ENCODE data around the gene CCDC198. TPM values are rescaled to one million over a fixed set of nuclear protein-coding genes. Genes with fewer than 3 reads are reported as not detected.

CCDC198 gene, protein sequence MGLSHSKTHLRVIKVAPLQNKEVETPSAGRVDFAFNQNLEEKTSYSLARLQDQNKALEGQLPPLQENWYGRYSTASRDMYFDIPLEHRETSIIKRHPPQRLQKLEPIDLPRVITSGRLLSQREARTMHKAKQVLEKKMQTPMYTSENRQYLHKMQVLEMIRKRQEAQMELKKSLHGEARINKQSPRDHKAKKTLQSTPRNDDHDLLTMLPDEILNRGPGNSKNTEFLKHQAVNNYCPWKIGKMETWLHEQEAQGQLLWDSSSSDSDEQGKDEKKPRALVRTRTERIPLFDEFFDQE
- not detected in 2 replicates for total RNA-seq (2022)
- Bru-seq, nascent RNA = not detected
- BruChase-seq, experiment 1, labeled RNA remaining after a 6-hour chase = percentile 4 among the genes with signal in this experiment
- percentile 9 among the genes with signal in this experiment for BruChase-seq, experiment 2, labeled RNA remaining after a 2-hour chase
- long read RNA-seq = 0 reads

DNA sequence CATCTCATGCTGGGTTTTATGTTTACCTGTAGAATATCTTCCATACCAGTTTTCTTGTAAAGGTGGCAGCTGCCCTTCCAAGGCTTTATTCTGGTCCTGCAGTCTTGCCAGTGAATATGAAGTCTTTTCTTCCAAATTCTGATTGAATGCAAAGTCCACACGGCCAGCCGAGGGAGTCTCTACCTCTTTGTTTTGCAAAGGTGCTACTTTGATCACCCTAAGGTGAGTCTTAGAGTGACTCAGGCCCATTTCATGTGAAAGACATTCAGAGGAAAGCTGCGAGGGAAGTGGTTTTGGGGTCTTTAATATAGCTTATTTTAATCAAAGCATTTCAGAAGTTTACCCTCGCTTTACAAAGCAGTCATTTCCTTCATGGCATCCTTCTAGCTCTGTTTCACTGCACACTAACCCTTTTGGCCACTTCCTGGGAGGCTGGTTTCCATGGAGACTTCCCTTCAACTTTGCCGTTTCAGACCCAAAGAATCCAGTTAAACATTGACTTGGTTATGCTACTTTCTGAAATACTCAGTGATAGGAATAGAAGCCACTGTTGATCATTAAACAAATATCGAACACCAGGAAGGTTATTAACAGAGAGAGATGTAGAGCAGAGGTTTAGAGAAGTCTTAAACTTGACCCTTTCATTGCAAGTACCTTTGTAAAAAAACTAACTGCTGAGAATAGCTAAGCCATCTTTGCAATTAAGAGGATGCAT, at the start of gene CCDC198:
TSS of gene CCDC198 (minus strand) at position 391 of the 715 bp plus-strand sequence. CDS start at position 249, 142 bp downstream.
- Mint-ChIP-seq H3K36me3 (ENCODE audit: insufficient read depth, unreplicated experiment) (no peaks in the 10 kb centered on the region), H3K27ac (ENCODE audit: low read depth, unreplicated experiment) (no peak within 1 kb of the TSS), H3K4me1 (ENCODE audit: insufficient read depth, unreplicated experiment) (peaks cover 19% of the 10 kb centered on the region), H3K27me3 (ENCODE audit: insufficient read depth, unreplicated experiment) (peaks cover 22% of the 10 kb centered on the region), H3K9me3 (ENCODE audit: unreplicated experiment) (no peaks in the 10 kb centered on the region), H3K4me3 (ENCODE audit: unreplicated experiment) (no peak within 1 kb of the TSS)
- DNase-seq (ENCODE audit: unreplicated experiment) = no peak
- intact Hi-C loops (cut with micrococcal nuclease) = no loop called here
- TF ChIP-seq, protein P1, sequence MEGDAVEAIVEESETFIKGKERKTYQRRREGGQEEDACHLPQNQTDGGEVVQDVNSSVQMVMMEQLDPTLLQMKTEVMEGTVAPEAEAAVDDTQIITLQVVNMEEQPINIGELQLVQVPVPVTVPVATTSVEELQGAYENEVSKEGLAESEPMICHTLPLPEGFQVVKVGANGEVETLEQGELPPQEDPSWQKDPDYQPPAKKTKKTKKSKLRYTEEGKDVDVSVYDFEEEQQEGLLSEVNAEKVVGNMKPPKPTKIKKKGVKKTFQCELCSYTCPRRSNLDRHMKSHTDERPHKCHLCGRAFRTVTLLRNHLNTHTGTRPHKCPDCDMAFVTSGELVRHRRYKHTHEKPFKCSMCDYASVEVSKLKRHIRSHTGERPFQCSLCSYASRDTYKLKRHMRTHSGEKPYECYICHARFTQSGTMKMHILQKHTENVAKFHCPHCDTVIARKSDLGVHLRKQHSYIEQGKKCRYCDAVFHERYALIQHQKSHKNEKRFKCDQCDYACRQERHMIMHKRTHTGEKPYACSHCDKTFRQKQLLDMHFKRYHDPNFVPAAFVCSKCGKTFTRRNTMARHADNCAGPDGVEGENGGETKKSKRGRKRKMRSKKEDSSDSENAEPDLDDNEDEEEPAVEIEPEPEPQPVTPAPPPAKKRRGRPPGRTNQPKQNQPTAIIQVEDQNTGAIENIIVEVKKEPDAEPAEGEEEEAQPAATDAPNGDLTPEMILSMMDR (IDR thresholded peaks at IDR 0.05; ENCODE audit: unreplicated experiment) = no peak
- BruUV-seq (replicated peaks) = no TSS peak
- ChIA-PET CTCF (interaction anchor here (0.6 to 1.2 kb wide), 4 partner anchors 9 to 578 kb away, joined by 3 read pairs; no protein-coding TSS in a partner anchor), POLR2A (interaction anchor here (1.0 kb wide), 1 partner anchor 22 kb away, joined by 3 read pairs; no protein-coding TSS in a partner anchor)

DNA sequence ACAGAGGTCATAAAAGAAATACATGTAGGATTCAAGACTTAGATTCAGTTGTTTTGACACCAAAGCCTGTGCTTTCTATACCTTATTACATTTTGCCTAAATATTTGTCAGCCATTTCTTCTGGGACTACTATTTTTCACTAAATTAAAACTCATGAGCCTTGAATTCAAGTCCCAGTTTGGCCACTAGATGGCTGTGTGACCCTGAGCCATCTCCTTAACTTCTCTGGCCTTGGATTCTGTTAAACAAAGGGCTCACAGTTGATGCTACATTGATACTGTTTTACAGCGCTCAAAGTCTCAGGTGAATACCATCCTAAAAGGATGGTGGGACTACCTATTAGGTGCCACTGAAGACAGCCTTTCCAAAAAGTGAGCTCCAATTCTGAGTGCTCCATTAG, 39.6 kb upstream of the CCDC198 start:
- Mint-ChIP-seq H3K27ac (ENCODE audit: low read depth, unreplicated experiment) (no peak overlapping the region), H3K36me3 (ENCODE audit: insufficient read depth, unreplicated experiment) (no peaks in the 10 kb centered on the region), H3K4me1 (ENCODE audit: insufficient read depth, unreplicated experiment) (no peaks in the 10 kb centered on the region), H3K27me3 (ENCODE audit: insufficient read depth, unreplicated experiment) (no peaks in the 10 kb centered on the region), H3K4me3 (ENCODE audit: unreplicated experiment) (no peak overlapping the region), H3K9me3 (ENCODE audit: unreplicated experiment) (no peaks in the 10 kb centered on the region)
- TF ChIP-seq, protein P1 (IDR thresholded peaks at IDR 0.05; ENCODE audit: unreplicated experiment) = peak; percentile 35
- intact Hi-C loops (cut with micrococcal nuclease) = loop anchor here (2.0 to 5.0 kb wide), 2 partner anchors 339 to 540 kb away; no protein-coding TSS in a partner anchor
- peak; percentile 47 for DNase-seq (ENCODE audit: unreplicated experiment)
- ChIA-PET POLR2A (no interaction called here), CTCF (interaction anchor here (0.7 to 1.7 kb wide), 9 partner anchors 24 to 542 kb away, joined by 3 to 6 read pairs (median 5); no protein-coding TSS in a partner anchor)
- BruUV-seq (replicated peaks) = no TSS peak

DNA sequence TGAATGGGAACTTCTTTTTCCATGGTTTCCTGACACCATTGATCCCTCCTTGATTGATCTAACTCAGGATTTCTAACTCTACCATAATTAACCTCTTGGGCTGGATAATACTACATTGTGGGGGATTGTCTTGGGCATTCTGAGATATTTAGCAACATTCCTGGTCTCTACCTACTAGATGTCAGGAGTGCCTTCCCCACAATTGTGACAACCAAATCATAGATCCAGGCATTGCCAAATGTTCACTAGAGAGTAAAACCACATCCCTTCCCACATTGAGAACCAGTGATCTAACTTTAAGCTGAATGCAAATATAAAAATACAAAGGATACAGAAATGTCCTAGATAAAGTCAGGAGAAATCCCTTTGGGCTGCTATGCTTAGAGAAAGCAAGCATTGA, 36.9 kb upstream of the CCDC198 start:
- H3K27ac Mint-ChIP-seq (ENCODE audit: low read depth, unreplicated experiment) = no peak overlapping the region
- no peak for DNase-seq (ENCODE audit: unreplicated experiment)
- no TSS peak for BruUV-seq (replicated peaks)
- H3K4me1 Mint-ChIP-seq (ENCODE audit: insufficient read depth, unreplicated experiment) = no peaks in the 10 kb centered on the region
- ChIA-PET CTCF (interaction anchor here (1.1 kb wide), 1 partner anchor 43 kb away, joined by 3 read pairs; no protein-coding TSS in a partner anchor), POLR2A (no interaction called here)
- H3K36me3 Mint-ChIP-seq (ENCODE audit: insufficient read depth, unreplicated experiment) = no peaks in the 10 kb centered on the region
- no peaks in the 10 kb centered on the region for H3K9me3 Mint-ChIP-seq (ENCODE audit: unreplicated experiment)
- intact Hi-C loops (cut with micrococcal nuclease) = loop anchor here (5.0 kb wide), 1 partner anchor 342 kb away; no protein-coding TSS in a partner anchor
- TF ChIP-seq, protein P1 (IDR thresholded peaks at IDR 0.05; ENCODE audit: unreplicated experiment) = no peak
- no peaks in the 10 kb centered on the region for H3K27me3 Mint-ChIP-seq (ENCODE audit: insufficient read depth, unreplicated experiment)
- no peak overlapping the region for H3K4me3 Mint-ChIP-seq (ENCODE audit: unreplicated experiment)

DNA sequence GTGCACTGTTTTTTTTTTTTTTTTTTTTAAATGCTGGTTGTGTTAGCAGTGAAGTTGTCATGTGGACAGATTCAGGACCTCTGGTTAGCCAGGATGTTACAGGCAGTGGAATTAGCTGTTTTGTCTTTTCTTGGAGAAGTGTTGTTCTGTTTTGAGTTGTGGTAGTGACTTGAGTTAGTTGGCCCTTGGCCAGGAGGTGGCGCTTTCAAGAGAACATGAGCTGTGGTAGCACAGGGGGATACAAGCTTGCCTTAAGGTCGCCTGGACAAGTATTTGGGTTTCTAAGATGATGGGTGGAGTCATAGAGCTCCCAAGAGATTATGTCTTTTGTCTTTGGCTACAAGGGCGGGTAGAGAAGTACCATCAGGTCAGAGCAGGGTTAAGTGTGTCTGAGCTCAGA, 33.3 kb upstream of the CCDC198 start:
- ChIA-PET POLR2A (interaction anchor here (0.6 to 0.7 kb wide), 3 partner anchors 319 to 904 kb away, joined by 3 read pairs; no protein-coding TSS in a partner anchor), CTCF (interaction anchor here (1.0 kb wide), 1 partner anchor 545 kb away, joined by 4 read pairs; no protein-coding TSS in a partner anchor)
- peaks cover 13% of the 10 kb centered on the region for H3K27me3 Mint-ChIP-seq (ENCODE audit: insufficient read depth, unreplicated experiment)
- H3K9me3 Mint-ChIP-seq (ENCODE audit: unreplicated experiment) = peaks cover 18% of the 10 kb centered on the region
- TF ChIP-seq, protein P1 (IDR thresholded peaks at IDR 0.05; ENCODE audit: unreplicated experiment) = no peak
- no peaks in the 10 kb centered on the region for H3K4me1 Mint-ChIP-seq (ENCODE audit: insufficient read depth, unreplicated experiment)
- H3K27ac Mint-ChIP-seq (ENCODE audit: low read depth, unreplicated experiment) = no peak overlapping the region
- DNase-seq (ENCODE audit: unreplicated experiment) = peak; percentile 9
- no TSS peak for BruUV-seq (replicated peaks)
- intact Hi-C loops (cut with micrococcal nuclease) = no loop called here
- H3K4me3 Mint-ChIP-seq (ENCODE audit: unreplicated experiment) = no peak overlapping the region
- H3K36me3 Mint-ChIP-seq (ENCODE audit: insufficient read depth, unreplicated experiment) = no peaks in the 10 kb centered on the region
